ENCODE measurements around the gene TTLL3. TPM values are rescaled to one million over a fixed set of nuclear protein-coding genes. Genes with fewer than 3 reads are reported as not detected.

Gene TTLL3
- polyA plus RNA-seq, 1 donor (not counting 4 experiments of a cell fraction or from before 2014, with no cell fraction given), result 11.3 TPM

GRCh38 chr3:9881441-9881840 lies 71.4 kb downstream of the TTLL3 start:
- peaks cover 21% of the 10 kb centered on the region for H3K4me1 ChIP-seq (ENCODE audit: control insufficient read depth, extremely low read depth, insufficient read depth, low read length)
- FAIRE-seq, result no peak
- H3K4me3 ChIP-seq (ENCODE audit: control insufficient read depth in 2 of 3, extremely low read depth in 1 of 3, insufficient read depth in 2 of 3, low read depth in 1 of 3, low read length in 3 of 3), result no peak overlapping the region

GRCh38 chr3:9883706-9884554 lies 73.9 kb downstream of the TTLL3 start:
- dilution Hi-C loops (cut with MboI; ENCODE audit: extremely low pct_ligation_motif_present, low sequenced_read_pairs), result no loop called here
- Histone ChIP-seq H3K9ac (ENCODE audit: control insufficient read depth, extremely low read depth, insufficient read depth, low read length) (peak overlapping the region; percentile 31), H3K4me3 (ENCODE audit: control insufficient read depth in 2 of 3, extremely low read depth in 1 of 3, insufficient read depth in 2 of 3, low read depth in 1 of 3, low read length in 3 of 3) (peak overlapping the region in 2 of 3 experiments; percentile 2 to 3), H3K4me2 (ENCODE audit: control insufficient read depth, extremely low read depth, insufficient read depth, low read depth, low read length) (peak overlapping the region; percentile 75), H3K9me1 (ENCODE audit: control insufficient read depth, extremely low read depth, insufficient read depth, low read length) (no peaks in the 10 kb centered on the region), H3K36me3 (ENCODE audit: control insufficient read depth in 2 of 2, extremely low read depth in 1 of 2, insufficient read depth in 2 of 2, low read length in 2 of 2) (no peaks in the 10 kb centered on the region), H3K27ac (ENCODE audit: control insufficient read depth, insufficient read depth, low read length) (peak overlapping the region; percentile 84), H3K79me2 (ENCODE audit: control insufficient read depth, insufficient read depth, low read length) (no peaks in the 10 kb centered on the region), H2AFZ (ENCODE audit: control insufficient read depth, low read length) (peak overlapping the region; percentile 15), H3K4me1 (ENCODE audit: control insufficient read depth, extremely low read depth, insufficient read depth, low read length) (peaks cover 21% of the 10 kb centered on the region), H3K27me3 (ENCODE audit: control insufficient read depth, extremely low read depth, insufficient read depth, low read length) (no peaks in the 10 kb centered on the region), H4K20me1 (ENCODE audit: control insufficient read depth, extremely low read depth, insufficient read depth, low read length) (no peaks in the 10 kb centered on the region), H3K9me3 (ENCODE audit: control insufficient read depth, low read depth, low read length) (no peaks in the 10 kb centered on the region)
- TF ChIP-seq CTCF (optimal IDR thresholded peaks at IDR 0.05 in 1 of 3, IDR thresholded peaks at IDR 0.05 in 1 of 3, conservative IDR thresholded peaks at IDR 0.05 in 1 of 3; ENCODE audit: extremely low read depth in 1 of 3, insufficient read depth in 2 of 3, low read length in 3 of 3) (no peak), EZH2 (IDR thresholded peaks at IDR 0.05; ENCODE audit: low read length) (no peak)
- FAIRE-seq (no peak), DNase-seq (ENCODE audit: low read depth, low spot score) (no peak)

More at GRCh38 chr3:9881441-9881840, 71.4 kb downstream of the TTLL3 start:
- Histone ChIP-seq H3K79me2 (ENCODE audit: control insufficient read depth, insufficient read depth, low read length) (no peaks in the 10 kb centered on the region), H3K9me3 (ENCODE audit: control insufficient read depth, low read depth, low read length) (no peaks in the 10 kb centered on the region), H3K9ac (ENCODE audit: control insufficient read depth, extremely low read depth, insufficient read depth, low read length) (no peak overlapping the region), H3K36me3 (ENCODE audit: control insufficient read depth in 2 of 2, extremely low read depth in 1 of 2, insufficient read depth in 2 of 2, low read length in 2 of 2) (no peaks in the 10 kb centered on the region), H3K9me1 (ENCODE audit: control insufficient read depth, extremely low read depth, insufficient read depth, low read length) (no peaks in the 10 kb centered on the region), H3K27me3 (ENCODE audit: control insufficient read depth, extremely low read depth, insufficient read depth, low read length) (no peaks in the 10 kb centered on the region), H4K20me1 (ENCODE audit: control insufficient read depth, extremely low read depth, insufficient read depth, low read length) (no peaks in the 10 kb centered on the region), H3K27ac (ENCODE audit: control insufficient read depth, insufficient read depth, low read length) (no peak overlapping the region), H2AFZ (ENCODE audit: control insufficient read depth, low read length) (no peak overlapping the region), H3K4me2 (ENCODE audit: control insufficient read depth, extremely low read depth, insufficient read depth, low read depth, low read length) (no peak overlapping the region)
- no peak for DNase-seq (ENCODE audit: low read depth, low spot score)
- TF ChIP-seq CTCF (optimal IDR thresholded peaks at IDR 0.05 in 1 of 3, IDR thresholded peaks at IDR 0.05 in 1 of 3, conservative IDR thresholded peaks at IDR 0.05 in 1 of 3; ENCODE audit: extremely low read depth in 1 of 3, insufficient read depth in 2 of 3, low read length in 3 of 3) (no peak), EZH2 (IDR thresholded peaks at IDR 0.05; ENCODE audit: low read length) (no peak)
- dilution Hi-C loops (cut with MboI; ENCODE audit: extremely low pct_ligation_motif_present, low sequenced_read_pairs), result no loop called here
